Epithelial cell of esophagus (primary cell): ENCODE data around the gene SHC3.

Experiments used
- DNase-seq: peaks from one replicate; pipeline ENCODE4 v3.0.0; 2010; ENCODE audit warnings: low read depth
- H3K4me3 ChIP-seq: 2 replicates; pipeline ENCODE4 v1.5.1; 2011; ENCODE audit warnings: mild to moderate bottlenecking, low read length, control low read depth
- TF ChIP-seq, protein P1 (sequence below): IDR thresholded peaks from 2 replicates; pipeline ENCODE4 v1.5.1; 2011; ENCODE audit warnings: low read depth, mild to moderate bottlenecking, low read length, control low read depth, inconsistent platforms; ENCODE audit not compliant: insufficient read depth; ENCODE audit errors: missing control alignments

Gene SHC3

DNA sequence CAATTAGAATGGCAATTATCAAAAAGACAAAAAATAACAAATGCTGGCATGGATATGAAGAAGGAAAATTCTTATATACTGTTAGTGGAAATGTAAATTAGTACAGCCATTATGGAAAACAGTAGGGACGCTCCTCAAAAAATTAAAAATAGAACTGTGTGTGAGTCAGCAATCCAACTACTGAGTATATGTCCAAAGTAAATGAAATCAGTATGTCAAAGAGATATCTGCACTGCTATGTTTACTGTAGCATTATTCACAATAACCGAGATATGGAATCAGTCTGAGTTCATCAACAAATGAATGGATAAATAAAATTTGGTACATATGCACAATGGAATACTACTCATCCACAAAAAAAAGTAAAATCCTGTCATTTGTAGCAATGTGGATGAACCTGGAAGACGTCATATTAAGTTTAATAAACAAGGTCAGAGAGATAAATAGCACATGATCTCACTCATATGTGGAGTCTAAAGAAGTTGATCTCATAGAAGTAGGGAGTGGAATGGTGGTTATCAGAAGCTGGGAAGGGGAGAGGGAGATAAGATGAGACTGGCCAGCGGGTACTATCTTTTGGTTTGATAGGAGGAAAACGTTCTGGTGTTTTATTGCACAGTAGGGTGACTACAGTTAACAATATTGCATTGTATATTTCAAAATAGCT, 16.6 kb upstream of the SHC3 start:
- no peak for DNase-seq
- TF ChIP-seq, protein P1, sequence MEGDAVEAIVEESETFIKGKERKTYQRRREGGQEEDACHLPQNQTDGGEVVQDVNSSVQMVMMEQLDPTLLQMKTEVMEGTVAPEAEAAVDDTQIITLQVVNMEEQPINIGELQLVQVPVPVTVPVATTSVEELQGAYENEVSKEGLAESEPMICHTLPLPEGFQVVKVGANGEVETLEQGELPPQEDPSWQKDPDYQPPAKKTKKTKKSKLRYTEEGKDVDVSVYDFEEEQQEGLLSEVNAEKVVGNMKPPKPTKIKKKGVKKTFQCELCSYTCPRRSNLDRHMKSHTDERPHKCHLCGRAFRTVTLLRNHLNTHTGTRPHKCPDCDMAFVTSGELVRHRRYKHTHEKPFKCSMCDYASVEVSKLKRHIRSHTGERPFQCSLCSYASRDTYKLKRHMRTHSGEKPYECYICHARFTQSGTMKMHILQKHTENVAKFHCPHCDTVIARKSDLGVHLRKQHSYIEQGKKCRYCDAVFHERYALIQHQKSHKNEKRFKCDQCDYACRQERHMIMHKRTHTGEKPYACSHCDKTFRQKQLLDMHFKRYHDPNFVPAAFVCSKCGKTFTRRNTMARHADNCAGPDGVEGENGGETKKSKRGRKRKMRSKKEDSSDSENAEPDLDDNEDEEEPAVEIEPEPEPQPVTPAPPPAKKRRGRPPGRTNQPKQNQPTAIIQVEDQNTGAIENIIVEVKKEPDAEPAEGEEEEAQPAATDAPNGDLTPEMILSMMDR = no peak
- H3K4me3 ChIP-seq = no peak overlapping the region

DNA sequence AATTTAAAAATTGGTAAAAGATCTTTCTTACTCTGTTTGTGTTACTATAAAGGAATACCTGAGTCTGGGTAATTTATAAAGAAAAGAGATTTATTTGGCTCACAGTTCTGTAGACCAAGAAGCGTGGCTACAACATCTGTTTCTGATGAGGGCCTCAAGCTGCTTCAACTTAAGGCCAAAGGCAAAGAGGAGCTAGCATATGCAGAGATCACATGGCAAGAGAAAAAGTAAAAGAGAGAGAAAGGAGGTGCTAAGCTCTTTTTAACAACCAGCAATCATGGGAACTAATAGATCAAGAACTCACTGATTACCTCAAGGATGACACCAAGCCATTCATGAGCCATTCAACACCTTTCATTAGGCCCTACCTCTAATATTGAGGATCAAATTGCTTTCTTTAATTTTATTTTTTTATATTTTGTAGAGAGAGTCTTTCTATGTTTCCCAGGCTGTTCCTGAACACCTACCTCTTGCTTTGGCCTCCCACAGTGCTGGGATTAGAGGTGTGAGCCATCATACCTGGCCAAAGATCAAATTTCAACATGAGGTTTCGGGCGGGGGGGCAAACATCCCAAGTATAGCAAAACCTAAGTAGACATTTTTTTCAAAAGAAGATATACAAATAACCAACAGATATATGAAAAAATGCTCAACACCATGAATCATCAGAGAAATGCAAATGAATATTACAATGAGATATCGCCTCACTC, 16.0 kb upstream of the SHC3 start:
- H3K4me3 ChIP-seq = no peak overlapping the region
- TF ChIP-seq, protein P1 = no peak
- no peak for DNase-seq

DNA sequence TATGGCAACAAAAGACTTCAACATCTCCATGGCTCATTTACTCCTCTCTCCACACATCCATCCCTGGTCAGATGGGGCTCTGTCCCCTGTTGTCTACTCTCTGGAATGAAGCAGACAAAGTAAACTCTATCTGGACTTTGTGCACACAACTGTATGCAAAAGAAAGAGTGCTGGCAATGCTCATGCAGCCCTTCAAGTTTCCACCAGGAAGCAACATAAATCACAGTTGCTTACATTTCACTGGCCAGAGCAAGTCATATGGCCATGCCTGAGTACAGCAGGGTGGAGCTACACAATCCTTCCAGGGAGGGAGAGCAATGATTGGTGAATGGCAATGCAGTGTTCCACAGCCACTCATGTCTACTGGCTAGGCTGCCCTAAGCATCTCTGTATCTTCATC, 12.4 kb upstream of the SHC3 start:
- TF ChIP-seq, protein P1 = no peak
- no peak for DNase-seq
- no peak overlapping the region for H3K4me3 ChIP-seq

DNA sequence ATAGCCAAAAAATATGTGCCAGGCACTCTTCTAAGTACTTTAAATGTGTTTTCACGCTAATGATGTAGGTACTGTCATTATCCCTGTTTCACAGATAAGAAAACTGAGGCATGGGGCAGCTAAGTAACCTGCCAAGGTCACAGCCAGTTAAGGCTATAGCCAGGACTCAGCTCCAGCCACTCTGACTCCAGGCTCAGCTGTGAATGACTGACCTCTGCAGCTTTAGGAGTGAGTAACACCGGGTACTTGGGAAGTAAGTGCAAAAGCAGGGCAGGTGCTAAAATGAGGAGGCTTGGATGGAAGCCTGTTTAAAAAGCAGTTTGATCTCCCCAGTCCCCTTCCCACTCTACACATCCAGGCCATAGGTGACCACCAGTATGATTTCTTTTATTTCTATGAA, 10.6 kb upstream of the SHC3 start:
- TF ChIP-seq, protein P1 = peak; percentile 25
- no peak overlapping the region for H3K4me3 ChIP-seq
- DNase-seq = peak; percentile 18

DNA sequence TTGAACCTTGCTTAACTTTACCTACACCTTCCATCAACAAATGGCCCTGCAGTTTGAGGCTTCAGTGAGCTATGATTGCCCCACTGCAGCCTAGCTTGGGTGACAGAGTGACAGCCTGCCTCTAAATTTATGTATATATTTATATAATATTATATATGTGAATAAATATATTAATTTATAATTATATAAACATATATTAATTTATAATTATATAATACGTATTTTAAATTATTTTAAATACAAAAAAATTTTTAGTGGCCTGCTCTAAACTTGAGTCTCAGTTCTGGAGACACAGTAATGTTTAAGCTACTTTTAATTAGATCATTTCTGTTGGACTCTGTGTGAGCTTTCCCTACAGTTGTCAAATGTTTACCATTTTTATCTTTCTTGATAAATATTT, 9.3 kb upstream of the SHC3 start:
- TF ChIP-seq, protein P1 = no peak

DNA sequence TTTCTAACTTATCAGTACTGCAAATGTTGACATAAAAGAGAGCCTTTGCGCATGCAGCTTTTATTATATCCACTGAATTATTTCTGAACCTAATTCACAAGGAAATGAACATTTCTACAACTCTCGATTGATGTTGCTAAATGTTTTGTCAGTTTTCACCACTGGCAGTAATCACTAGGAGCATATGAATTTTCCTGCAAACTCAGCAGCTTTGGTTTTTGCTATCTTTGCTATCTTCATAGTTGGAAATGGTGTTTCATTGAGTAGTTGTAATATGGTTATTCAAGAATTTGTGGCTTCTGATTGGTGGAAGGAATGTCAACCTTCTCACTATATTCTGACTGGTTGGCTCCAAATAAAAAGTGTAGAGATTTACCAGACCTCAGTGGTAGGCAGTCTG, 8.9 kb upstream of the SHC3 start:
- no peak overlapping the region for H3K4me3 ChIP-seq
- no peak for DNase-seq
- TF ChIP-seq, protein P1 = no peak

More for the DNA sequence above, 9.3 kb upstream of the SHC3 start:
- H3K4me3 ChIP-seq = no peak overlapping the region
- DNase-seq = no peak

DNA sequence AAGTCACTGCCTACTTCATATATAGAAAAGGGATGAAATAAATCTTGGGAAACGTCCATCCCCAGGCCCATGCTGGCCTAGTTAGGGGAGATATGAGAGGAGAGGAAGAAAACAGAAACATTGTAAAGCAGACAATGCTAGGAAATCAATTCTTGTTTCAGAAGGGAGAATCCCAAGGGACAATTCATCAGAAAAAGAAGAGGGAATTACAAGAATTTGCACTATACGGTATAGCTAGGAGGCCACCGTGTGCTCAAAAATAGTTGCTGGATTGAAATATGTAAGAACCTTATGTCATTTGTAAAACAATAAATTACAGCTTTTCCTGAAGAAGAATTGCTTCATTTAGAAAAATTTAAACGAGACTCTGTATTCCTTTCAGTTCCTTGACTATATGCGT, 8.3 kb upstream of the SHC3 start:
- no peak overlapping the region for H3K4me3 ChIP-seq
- TF ChIP-seq, protein P1 = no peak

More for the DNA sequence above, 8.3 kb upstream of the SHC3 start:
- no peak for DNase-seq
